ENCODE data around the gene RSBN1L. TPM values are rescaled to one million over a fixed set of nuclear protein-coding genes. Genes with fewer than 3 reads are reported as not detected.

Gene RSBN1L
- total and polyA plus RNA-seq, 2 donors (not counting 1 experiment from before 2014, with no cell fraction given) = 12.0 to 19.7 TPM

DNA sequence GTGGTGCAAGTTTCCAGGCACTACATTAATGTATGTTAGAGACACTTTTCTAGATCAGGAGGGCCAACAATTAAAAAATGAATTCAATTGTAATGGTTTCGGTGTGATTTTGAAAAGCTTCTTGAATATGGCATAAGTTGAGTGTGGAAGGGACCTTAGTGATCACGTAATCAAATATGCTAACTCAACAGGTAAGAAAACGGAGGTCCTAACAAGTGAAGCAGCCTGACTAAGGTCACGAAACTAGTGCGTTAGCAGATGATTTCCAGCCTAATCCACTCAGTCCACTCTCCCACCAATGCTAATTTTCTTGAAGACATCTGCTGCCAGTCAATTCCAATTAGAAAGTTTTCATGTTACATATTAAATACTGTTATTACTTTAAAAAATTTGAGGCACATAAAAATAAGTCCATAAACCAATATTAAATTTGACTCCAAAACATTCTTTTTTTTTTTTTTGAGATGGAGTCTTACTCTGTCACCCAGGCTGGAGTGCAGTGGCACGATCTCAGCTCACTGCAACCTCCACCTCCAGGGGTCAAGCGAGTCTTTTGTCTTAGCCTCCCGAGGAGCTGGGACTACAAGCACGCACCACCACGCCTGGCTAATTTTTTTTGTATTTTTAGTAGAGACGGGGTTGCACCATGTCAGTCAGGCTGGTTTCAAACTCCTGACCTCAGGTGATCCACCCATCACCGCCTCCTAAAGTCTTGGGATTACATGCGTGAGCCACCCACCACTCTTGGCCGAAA lies 2.3 kb upstream of the RSBN1L start:
- Histone ChIP-seq H3K4me3 (replicated peaks in 1 of 4; ENCODE audit: control extremely low read depth in 1 of 4, insufficient read depth in 1 of 4, low read depth in 3 of 4, low read length in 4 of 4) (peak overlapping the region in 1 of 4 experiments; percentile 81), H3K36me3 (ENCODE audit: control insufficient read depth, insufficient read depth, low read length) (no peaks in the 10 kb centered on the region), H3K27me3 (ENCODE audit: control insufficient read depth, insufficient read depth, low read length) (no peaks in the 10 kb centered on the region), H3K4me1 (ENCODE audit: control insufficient read depth, extremely low read depth, insufficient read depth, low read length) (no peaks in the 10 kb centered on the region), H4K20me1 (ENCODE audit: control insufficient read depth, extremely low read depth, insufficient read depth, low read length) (no peaks in the 10 kb centered on the region), H3K9ac (ENCODE audit: insufficient read depth, low read length) (no peak overlapping the region), H3K27ac (ENCODE audit: insufficient read depth, low read length) (no peak overlapping the region), H2AFZ (ENCODE audit: low read length) (no peak overlapping the region), H3K9me3 (ENCODE audit: control insufficient read depth, insufficient read depth, low read depth, low read length) (no peaks in the 10 kb centered on the region), H3K4me2 (ENCODE audit: extremely low read depth, insufficient read depth, low read length) (peak overlapping the region; percentile 33), H3K79me2 (ENCODE audit: control insufficient read depth, insufficient read depth, low read length) (peaks cover 49% of the 10 kb centered on the region)
- DNase-seq (ENCODE audit: low read depth in 2 of 2) = no peak
- TF ChIP-seq CTCF (conservative IDR thresholded peaks at IDR 0.05 in 1 of 2, IDR thresholded peaks at IDR 0.05 in 1 of 2; ENCODE audit: low read depth in 1 of 2, low read length in 2 of 2) (no peak), EZH2 (IDR thresholded peaks at IDR 0.05; ENCODE audit: low read length, missing control alignments) (no peak)

DNA sequence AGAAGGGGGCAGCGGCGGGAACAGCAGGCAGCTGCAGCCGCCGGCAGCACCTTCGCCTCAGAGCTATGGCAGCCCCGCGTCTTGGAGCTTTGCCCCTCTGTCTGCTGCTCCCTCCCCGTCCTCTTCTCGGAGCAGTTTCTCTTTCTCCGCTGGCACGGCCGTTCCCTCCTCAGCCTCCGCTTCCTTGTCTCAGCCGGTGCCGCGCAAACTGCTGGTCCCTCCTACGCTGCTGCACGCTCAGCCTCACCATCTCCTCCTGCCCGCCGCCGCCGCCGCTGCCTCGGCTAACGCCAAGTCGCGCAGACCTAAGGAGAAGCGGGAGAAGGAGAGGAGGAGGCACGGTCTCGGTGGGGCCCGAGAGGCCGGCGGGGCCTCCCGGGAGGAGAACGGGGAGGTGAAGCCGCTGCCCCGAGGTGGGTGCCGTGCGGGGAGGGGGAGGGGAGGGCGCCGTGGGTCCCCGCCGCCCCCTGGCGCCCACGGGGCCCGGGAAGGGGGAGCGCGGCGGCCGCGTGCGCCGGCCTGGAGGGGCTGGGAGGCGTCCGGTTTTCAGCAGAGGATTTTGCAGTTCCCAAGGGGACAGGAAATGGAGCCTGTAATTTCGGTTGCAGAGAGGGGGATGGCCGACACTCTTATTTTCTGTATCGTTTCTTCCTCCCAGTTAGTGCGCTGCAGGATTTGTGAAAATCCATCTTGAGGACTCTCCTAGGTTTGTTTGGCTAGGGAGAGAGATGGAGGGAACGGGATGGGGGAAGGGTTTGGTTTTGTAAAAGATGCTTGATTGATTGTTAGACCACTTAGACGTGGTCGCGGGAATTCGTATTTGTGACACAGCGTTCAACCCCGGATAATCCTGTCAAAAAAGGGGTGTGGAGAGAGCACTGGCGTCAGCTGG lies 630 bp downstream of the RSBN1L start:
- Histone ChIP-seq H3K9me3 (ENCODE audit: control insufficient read depth, insufficient read depth, low read depth, low read length) (no peaks in the 10 kb centered on the region), H3K27ac (ENCODE audit: insufficient read depth, low read length) (peak overlapping the region; percentile 88), H3K27me3 (ENCODE audit: control insufficient read depth, insufficient read depth, low read length) (no peaks in the 10 kb centered on the region), H3K4me1 (ENCODE audit: control insufficient read depth, extremely low read depth, insufficient read depth, low read length) (peaks cover 2% of the 10 kb centered on the region), H3K4me3 (replicated peaks in 1 of 4; ENCODE audit: control extremely low read depth in 1 of 4, insufficient read depth in 1 of 4, low read depth in 3 of 4, low read length in 4 of 4) (peak overlapping the region; percentile 81 to 96 (median 87)), H4K20me1 (ENCODE audit: control insufficient read depth, extremely low read depth, insufficient read depth, low read length) (no peaks in the 10 kb centered on the region), H3K4me2 (ENCODE audit: extremely low read depth, insufficient read depth, low read length) (peak overlapping the region; percentile 70), H3K36me3 (ENCODE audit: control insufficient read depth, insufficient read depth, low read length) (no peaks in the 10 kb centered on the region), H3K9ac (ENCODE audit: insufficient read depth, low read length) (peak overlapping the region; percentile 77), H3K79me2 (ENCODE audit: control insufficient read depth, insufficient read depth, low read length) (peaks cover 69% of the 10 kb centered on the region), H2AFZ (ENCODE audit: low read length) (peak overlapping the region; percentile 80)
- TF ChIP-seq EZH2 (IDR thresholded peaks at IDR 0.05; ENCODE audit: low read length, missing control alignments) (no peak), CTCF (conservative IDR thresholded peaks at IDR 0.05 in 1 of 2, IDR thresholded peaks at IDR 0.05 in 1 of 2; ENCODE audit: low read depth in 1 of 2, low read length in 2 of 2) (no peak)
- peak; percentile 67 to 73 for DNase-seq (ENCODE audit: low read depth in 2 of 2)

DNA sequence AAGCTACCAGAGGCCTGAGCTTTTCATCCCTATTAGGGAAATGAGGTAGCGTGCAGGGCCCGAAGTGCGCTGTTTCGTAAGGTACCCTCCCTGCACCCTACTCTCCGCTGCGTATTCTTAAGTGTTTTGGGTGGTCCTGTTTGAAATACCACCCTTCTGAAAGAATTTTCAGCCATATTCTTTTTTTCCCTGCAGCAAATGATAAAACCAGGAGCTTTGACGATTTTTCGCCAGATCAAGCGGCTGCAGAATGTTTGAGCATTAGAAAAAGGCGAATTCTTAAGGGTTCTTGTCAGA lies 1.2 kb downstream of the RSBN1L start:
- Histone ChIP-seq H3K27ac (ENCODE audit: insufficient read depth, low read length) (peak overlapping the region; percentile 88), H3K4me3 (replicated peaks in 1 of 4; ENCODE audit: control extremely low read depth in 1 of 4, insufficient read depth in 1 of 4, low read depth in 3 of 4, low read length in 4 of 4) (peak overlapping the region; percentile 81 to 96 (median 87)), H3K79me2 (ENCODE audit: control insufficient read depth, insufficient read depth, low read length) (peaks cover 72% of the 10 kb centered on the region), H3K4me1 (ENCODE audit: control insufficient read depth, extremely low read depth, insufficient read depth, low read length) (peaks cover 2% of the 10 kb centered on the region), H2AFZ (ENCODE audit: low read length) (peak overlapping the region; percentile 63), H4K20me1 (ENCODE audit: control insufficient read depth, extremely low read depth, insufficient read depth, low read length) (no peaks in the 10 kb centered on the region), H3K27me3 (ENCODE audit: control insufficient read depth, insufficient read depth, low read length) (no peaks in the 10 kb centered on the region), H3K9me3 (ENCODE audit: control insufficient read depth, insufficient read depth, low read depth, low read length) (no peaks in the 10 kb centered on the region), H3K36me3 (ENCODE audit: control insufficient read depth, insufficient read depth, low read length) (no peaks in the 10 kb centered on the region), H3K4me2 (ENCODE audit: extremely low read depth, insufficient read depth, low read length) (peak overlapping the region; percentile 70), H3K9ac (ENCODE audit: insufficient read depth, low read length) (peak overlapping the region; percentile 77)
- TF ChIP-seq CTCF (conservative IDR thresholded peaks at IDR 0.05 in 1 of 2, IDR thresholded peaks at IDR 0.05 in 1 of 2; ENCODE audit: low read depth in 1 of 2, low read length in 2 of 2) (no peak), EZH2 (IDR thresholded peaks at IDR 0.05; ENCODE audit: low read length, missing control alignments) (no peak)
- DNase-seq (ENCODE audit: low read depth in 2 of 2) = no peak

All from fibroblast of lung (primary cell).